HG02870 (cell line): ENCODE measurements around the gene GPR85.
"Not testable (repeated sequence)": the region's sequence is repeated elsewhere in the genome, so short reads cannot be mapped to it uniquely, and the experiment has no call there.

Experiments used
- ATAC-seq: cut with Tn5 transposase; IDR thresholded peaks from one replicate; pipeline ENCODE4 v1.9.1; 2021; ENCODE audit warnings: mild to moderate bottlenecking, moderate library complexity; ENCODE audit not compliant: unreplicated experiment

The GPR85 gene

DNA sequence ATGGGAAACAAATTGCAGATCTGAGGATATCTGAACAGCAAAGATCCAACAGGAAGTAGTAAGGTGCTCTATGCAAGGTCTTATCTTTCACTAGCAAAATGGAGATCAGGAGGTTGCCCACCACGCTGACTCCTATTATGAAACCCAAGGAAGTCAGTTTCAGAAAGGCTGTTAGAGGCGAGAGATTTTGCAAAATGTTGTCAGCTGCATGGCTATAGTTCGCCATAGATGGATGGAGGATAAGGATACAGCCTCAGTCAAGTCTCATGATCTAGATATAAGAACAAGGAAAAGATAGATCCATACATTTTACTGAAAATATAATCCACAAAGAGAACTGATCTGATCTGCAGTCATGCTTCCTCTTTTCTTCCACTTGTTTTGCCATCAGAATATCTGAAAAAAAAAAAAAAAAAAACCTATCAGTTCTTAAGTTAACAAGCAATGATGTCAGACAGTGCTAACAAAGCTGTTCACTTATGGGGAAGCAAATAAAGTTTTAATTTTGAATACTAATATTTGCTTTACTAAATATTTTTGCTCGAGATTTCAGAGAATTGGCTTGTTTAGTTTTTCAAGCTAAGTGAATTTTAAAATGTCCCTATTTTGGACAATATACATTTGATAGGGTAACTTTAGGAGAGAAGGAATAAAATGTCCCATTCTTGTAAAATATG, 2.0 kb downstream of the GPR85 start:
- ATAC-seq = no peak

- ATAC-seq = no peak
Measured at GRCh38 chr7:113083816-113084495, 2.7 kb downstream of the GPR85 start.

DNA sequence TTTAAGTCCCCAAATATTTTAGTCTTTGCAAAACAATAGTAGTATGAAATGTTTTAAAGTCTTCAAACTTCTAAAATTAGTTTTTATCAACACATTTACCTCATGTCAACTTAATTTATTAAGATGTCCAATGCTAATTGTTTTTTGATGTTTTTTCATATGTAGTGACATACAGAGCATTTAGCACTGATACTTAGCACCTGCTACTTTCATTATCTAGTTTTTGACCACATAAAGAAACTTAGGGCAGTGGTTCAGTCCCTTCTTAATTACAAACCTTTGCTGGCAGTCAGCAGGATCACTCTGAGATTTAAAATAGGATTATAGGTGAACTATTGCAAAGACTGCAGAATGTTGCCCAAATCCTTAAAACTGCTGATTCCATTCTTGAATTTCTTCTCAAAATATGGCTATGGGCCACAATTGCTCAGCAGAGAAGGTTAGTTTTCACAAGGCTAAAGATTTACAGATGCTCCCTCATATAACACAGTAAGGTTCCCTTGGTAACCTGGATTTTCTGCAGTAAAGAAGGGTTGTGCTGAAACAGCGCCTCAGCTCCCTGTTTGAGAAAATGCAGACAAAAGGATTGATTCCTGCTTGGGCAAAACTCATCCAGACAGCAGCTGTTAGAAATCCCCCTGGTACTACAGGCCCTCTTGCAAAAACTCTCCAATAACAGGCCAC, 3.4 kb downstream of the GPR85 start:
- ATAC-seq = no peak

DNA sequence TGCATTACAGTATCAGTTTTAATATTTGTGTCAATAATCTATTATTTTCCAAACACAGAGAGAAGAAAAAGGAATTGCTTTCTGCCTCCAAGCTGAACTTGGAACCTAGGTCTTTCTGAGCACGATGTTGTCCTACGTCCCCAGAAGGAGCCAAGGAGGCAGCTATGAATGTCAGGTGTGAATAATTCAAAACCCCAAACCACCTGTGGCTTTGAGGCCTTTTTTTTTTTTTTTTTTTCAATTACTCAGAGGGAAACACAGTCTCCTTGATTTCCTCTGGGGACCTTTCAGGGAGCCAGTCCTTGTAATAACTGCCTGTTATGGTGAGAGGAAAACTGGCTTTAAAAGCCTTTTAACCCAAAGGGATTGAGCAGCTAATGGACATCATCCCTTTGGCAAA, 8.3 kb downstream of the GPR85 start:
- ATAC-seq = no peak

- ATAC-seq = no peak
Measured at GRCh38 chr7:113076703-113077102, 9.9 kb downstream of the GPR85 start.

DNA sequence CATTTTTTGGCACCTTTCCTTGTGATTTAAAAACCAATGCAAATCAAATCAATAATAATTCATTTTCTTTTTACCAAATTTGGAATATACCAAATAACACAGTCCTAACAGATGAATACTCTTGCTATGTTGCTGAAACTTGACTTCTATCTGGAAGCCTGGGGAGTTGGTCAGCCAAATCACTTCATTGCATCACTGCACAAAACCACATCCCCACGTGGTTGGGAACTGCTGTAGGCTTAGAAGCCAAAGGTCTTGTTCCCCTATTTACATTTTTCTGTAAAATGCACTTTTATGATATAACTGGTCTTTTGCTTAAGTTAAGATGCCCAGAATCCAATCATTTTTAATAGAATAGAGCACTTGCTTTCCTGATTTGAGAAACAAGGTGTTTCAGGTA, 15.2 kb downstream of the GPR85 start:
- ATAC-seq = peak; percentile 44

DNA sequence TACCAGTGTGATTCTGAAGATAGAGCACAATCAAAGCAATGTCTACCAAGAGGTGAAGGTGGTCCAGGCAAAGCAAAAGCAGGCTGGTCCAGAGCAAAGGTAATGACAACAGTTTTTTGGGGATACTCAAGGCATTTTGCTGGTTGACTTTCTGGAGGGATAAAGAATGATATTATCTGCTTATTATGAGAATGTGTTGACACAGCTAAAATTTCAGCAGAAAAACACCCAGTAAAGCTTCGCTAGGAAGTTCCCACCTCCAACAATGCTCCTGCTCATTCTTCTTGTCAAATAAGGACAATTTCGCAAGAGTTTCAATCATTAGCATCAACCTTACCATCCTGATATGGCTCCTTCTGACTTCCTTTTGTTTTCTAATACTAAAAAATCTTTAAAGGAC, 24.1 kb downstream of the GPR85 start:
- no peak for ATAC-seq

- no peak for ATAC-seq
Measured at GRCh38 chr7:113060100-113060499, 26.5 kb downstream of the GPR85 start.

GRCh38 chr7:113054938-113055337, 31.7 kb downstream of the GPR85 start:
- ATAC-seq = no peak

GRCh38 chr7:113054272-113054671, 32.4 kb downstream of the GPR85 start:
- ATAC-seq = not testable (repeated sequence)

GRCh38 chr7:113049221-113049620, 37.4 kb downstream of the GPR85 start:
- ATAC-seq = not testable (repeated sequence)

- ATAC-seq = no peak
Measured at GRCh38 chr7:113046453-113046852, 40.2 kb downstream of the GPR85 start.

- ATAC-seq = no peak
Measured at GRCh38 chr7:113045379-113045778, 41.2 kb downstream of the GPR85 start.

DNA sequence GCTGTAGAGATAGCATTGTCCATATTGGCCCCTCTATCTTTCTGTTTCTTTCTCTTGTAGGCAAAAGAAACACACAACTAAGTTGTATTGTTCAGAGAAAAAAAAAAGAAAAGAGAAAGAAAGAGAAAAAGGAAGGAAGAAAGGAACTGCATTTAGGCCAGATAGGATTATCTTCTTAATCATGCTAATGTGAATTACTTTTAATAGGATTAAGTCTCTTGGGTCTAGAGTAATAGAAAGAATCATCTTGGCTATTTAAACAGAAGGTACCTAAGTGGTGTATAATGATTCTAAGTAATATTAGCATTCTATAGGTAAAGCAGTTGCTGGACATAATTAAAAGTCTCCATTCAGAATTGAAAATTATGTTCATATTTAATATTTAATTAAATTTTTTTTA, 42.2 kb downstream of the GPR85 start:
- no peak for ATAC-seq

DNA sequence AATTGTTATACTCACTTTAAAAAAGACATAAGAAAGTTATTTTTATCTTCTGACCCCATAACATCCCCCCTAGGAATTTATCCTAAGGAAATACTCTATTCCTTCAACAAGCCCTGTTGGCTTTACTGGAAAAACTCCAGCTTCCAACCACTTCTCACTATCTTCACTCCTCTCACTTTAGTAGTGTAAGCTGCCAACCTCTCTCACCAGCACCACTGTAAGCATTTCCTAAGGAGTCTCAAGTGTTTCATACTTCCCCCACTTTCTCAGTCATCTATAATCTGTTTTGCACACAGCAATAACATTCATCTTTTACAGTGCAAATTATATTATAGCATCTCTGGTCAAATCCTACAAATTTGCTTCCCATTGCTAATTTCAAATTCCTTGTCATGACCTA, 45.8 kb downstream of the GPR85 start:
- ATAC-seq = no peak

GRCh38 chr7:113033959-113034358, 52.7 kb downstream of the GPR85 start:
- ATAC-seq = no peak
